CD14-positive monocyte (primary cell): ENCODE measurements around the gene CCDC178. TPM values are rescaled to one million over a fixed set of nuclear protein-coding genes. Genes with fewer than 3 reads are reported as not detected.

Experiments
- DNase-seq, 3 donors: peaks; one replicate each; pipeline ENCODE4 v3.0.0-alpha.2; 2011 to 2022
- H2AFZ ChIP-seq: 2 replicates; pipeline ENCODE4 v1.6.0; 2012; ENCODE audit warnings: mild to moderate bottlenecking, low read depth, low read length, inconsistent platforms; ENCODE audit not compliant: insufficient read depth, poor library complexity, severe bottlenecking
- H3K27ac ChIP-seq, 2 donors: 1 replicate in 1 of 2; 2 replicates in 1 of 2; pipeline ENCODE4 v1.5.1; 2012 to 2013; ENCODE audit warnings: low read length in 2 of 2, control low read depth in 1 of 2, inconsistent platforms in 1 of 2, low read depth in 1 of 2, mild to moderate bottlenecking in 1 of 2
- H3K27me3 ChIP-seq, 2 donors: one replicate each; pipeline versions ENCODE4 v1.6.0 to v1.6.1; 2011 to 2013; ENCODE audit warnings: low read length in 2 of 2; ENCODE audit not compliant: control insufficient read depth in 2 of 2, insufficient read depth in 2 of 2
- H3K36me3 ChIP-seq, 2 donors: replicated peaks in 1 of 2; 1 replicate in 1 of 2; 2 replicates in 1 of 2; pipeline versions ENCODE4 v1.5.1 to v1.6.1; 2012 to 2013; ENCODE audit warnings: low read length in 2 of 2, control low read depth in 1 of 2, inconsistent platforms in 1 of 2, mild to moderate bottlenecking in 1 of 2; ENCODE audit not compliant: insufficient read depth in 2 of 2, control insufficient read depth in 1 of 2
- H3K4me1 ChIP-seq, 2 donors: 1 replicate in 1 of 2; 2 replicates in 1 of 2; pipeline versions ENCODE4 v1.5.1 to v1.6.1; 2012 to 2013; ENCODE audit warnings: low read length in 2 of 2, control low read depth in 1 of 2, inconsistent platforms in 1 of 2, mild to moderate bottlenecking in 1 of 2, moderate library complexity in 1 of 2; ENCODE audit not compliant: insufficient read depth in 2 of 2, control insufficient read depth in 1 of 2
- H3K4me2 ChIP-seq: replicated peaks from 2 replicates; pipeline ENCODE3; 2012; ENCODE audit warnings: low read length, moderate library complexity, mild to moderate bottlenecking; ENCODE audit not compliant: poor library complexity, severe bottlenecking; ENCODE audit errors: extremely low read depth
- H3K4me3 ChIP-seq, 3 experiments: fragments of 200-600 bp in 1 of 3; sonication (generic) in 1 of 3; replicated peaks in 1 of 3; 1 replicate in 2 of 3; 2 replicates in 1 of 3; pipeline ENCODE4 v1.5.1; 2011 to 2013; ENCODE audit warnings: low read length in 3 of 3, mild to moderate bottlenecking in 3 of 3, control low read depth in 2 of 3, low read depth in 2 of 3, inconsistent platforms in 1 of 3, moderate library complexity in 1 of 3
- H3K79me2 ChIP-seq: 2 replicates; pipeline ENCODE4 v1.6.0; 2012; ENCODE audit warnings: mild to moderate bottlenecking, control low read depth, inconsistent platforms, low read length, moderate library complexity; ENCODE audit not compliant: insufficient read depth
- H3K9ac ChIP-seq: 2 replicates; pipeline ENCODE4 v1.6.0; 2017; ENCODE audit warnings: low read length, mild to moderate bottlenecking; ENCODE audit not compliant: insufficient read depth, poor library complexity, severe bottlenecking
- H3K9me3 ChIP-seq, 2 donors: replicated peaks in 1 of 2; 1 replicate in 1 of 2; 2 replicates in 1 of 2; pipeline versions ENCODE4 v1.5.1 to v1.6.1; 2012 to 2013; ENCODE audit warnings: low read length in 2 of 2, control low read depth in 1 of 2; ENCODE audit not compliant: control insufficient read depth in 1 of 2, insufficient read depth in 1 of 2
- H4K20me1 ChIP-seq: 2 replicates; pipeline ENCODE4 v1.6.0; 2012; ENCODE audit warnings: mild to moderate bottlenecking, low read length, control low read depth, moderate library complexity; ENCODE audit not compliant: insufficient read depth
- H3K27ac Mint-ChIP-seq, 7 donors: one replicate each; pipeline ENCODE4 v1.8.0; 2020; ENCODE audit warnings: mild to moderate bottlenecking in 7 of 7, mixed read lengths in 7 of 7, moderate library complexity in 6 of 7, inconsistent platforms in 2 of 7
- H3K27me3 Mint-ChIP-seq, 3 donors: one replicate each; pipeline ENCODE4 v1.8.0; 2021 to 2022; ENCODE audit warnings: low read depth in 3 of 3, mild to moderate bottlenecking in 3 of 3, mixed read lengths in 3 of 3, moderate library complexity in 3 of 3, inconsistent platforms in 1 of 3
- H3K36me3 Mint-ChIP-seq, 2 donors: one replicate each; pipeline ENCODE4 v1.8.0; 2020; ENCODE audit warnings: mixed read lengths in 2 of 2, inconsistent platforms in 1 of 2, mild to moderate bottlenecking in 1 of 2
- H3K4me1 Mint-ChIP-seq: one replicate; pipeline ENCODE4 v1.8.0; 2020; ENCODE audit warnings: mild to moderate bottlenecking, mixed read lengths
- H3K4me3 Mint-ChIP-seq, 2 donors: one replicate each; pipeline ENCODE4 v1.8.0; 2020; ENCODE audit warnings: mild to moderate bottlenecking in 2 of 2, mixed read lengths in 2 of 2, moderate library complexity in 1 of 2
- H3K9me3 Mint-ChIP-seq, 7 donors: one replicate each; pipeline ENCODE4 v1.8.0; 2020 to 2022; ENCODE audit warnings: mixed read lengths in 7 of 7, mild to moderate bottlenecking in 6 of 7, moderate library complexity in 6 of 7, inconsistent platforms in 2 of 7
- WGBS: methylation state at CpG from one replicate; pipeline ENCODE4 v1.1.5; 2013; ENCODE audit warnings: missing lambda C conversion rate; ENCODE audit not compliant: insufficient coverage; 5-methylcytosine and 5-hydroxymethylcytosine counted together
- intact Hi-C, 2 donors: fragments of 100-400 bp; cut with micrococcal nuclease; formaldehyde crosslinking; loops; one replicate each; pipeline versions ENCODE4 v1.15.0 to v1.15.1; 2023
- polyA plus RNA-seq, 3 donors: library from polyadenylated mRNA; depleted of rRNA in 1 of 3; unstranded in 2 of 3; stranded (reverse) in 1 of 3; fragments of 300-500 nt in 2 of 3; fragments of >200 nt in 1 of 3; fragmentation: Illumina TruSeq in 2 of 3; gene quantifications; 1 replicate in 2 of 3; 2 replicates in 1 of 3; pipeline ENCODE4 v1.2.3, GENCODE V29; 2012 to 2021
- TF ChIP-seq, protein P1 (sequence below): fragments of 200-600 bp; IDR thresholded peaks from one replicate; pipeline ENCODE4 v1.8.0; 2022; ENCODE audit warnings: antibody characterized with exemption, mild to moderate bottlenecking

Gene CCDC178
- polyA plus RNA-seq, 3 donors = not detected

- Mint-ChIP-seq H3K27me3 (peaks cover 0 to 2% (median 0%) of the 10 kb centered on the region in 3 donors), H3K4me1 (no peaks in the 10 kb centered on the region), H3K36me3 (no peaks in the 10 kb centered on the region), H3K4me3 (no peak overlapping the region), H3K9me3 (no peaks in the 10 kb centered on the region), H3K27ac (no peak overlapping the region)
- no peaks in the 10 kb centered on the region for H3K27me3 ChIP-seq
- H3K27ac ChIP-seq = no peak overlapping the region
- no peaks in the 10 kb centered on the region for H3K79me2 ChIP-seq
- TF ChIP-seq, protein P1, sequence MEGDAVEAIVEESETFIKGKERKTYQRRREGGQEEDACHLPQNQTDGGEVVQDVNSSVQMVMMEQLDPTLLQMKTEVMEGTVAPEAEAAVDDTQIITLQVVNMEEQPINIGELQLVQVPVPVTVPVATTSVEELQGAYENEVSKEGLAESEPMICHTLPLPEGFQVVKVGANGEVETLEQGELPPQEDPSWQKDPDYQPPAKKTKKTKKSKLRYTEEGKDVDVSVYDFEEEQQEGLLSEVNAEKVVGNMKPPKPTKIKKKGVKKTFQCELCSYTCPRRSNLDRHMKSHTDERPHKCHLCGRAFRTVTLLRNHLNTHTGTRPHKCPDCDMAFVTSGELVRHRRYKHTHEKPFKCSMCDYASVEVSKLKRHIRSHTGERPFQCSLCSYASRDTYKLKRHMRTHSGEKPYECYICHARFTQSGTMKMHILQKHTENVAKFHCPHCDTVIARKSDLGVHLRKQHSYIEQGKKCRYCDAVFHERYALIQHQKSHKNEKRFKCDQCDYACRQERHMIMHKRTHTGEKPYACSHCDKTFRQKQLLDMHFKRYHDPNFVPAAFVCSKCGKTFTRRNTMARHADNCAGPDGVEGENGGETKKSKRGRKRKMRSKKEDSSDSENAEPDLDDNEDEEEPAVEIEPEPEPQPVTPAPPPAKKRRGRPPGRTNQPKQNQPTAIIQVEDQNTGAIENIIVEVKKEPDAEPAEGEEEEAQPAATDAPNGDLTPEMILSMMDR = no peak
- no peaks in the 10 kb centered on the region for H4K20me1 ChIP-seq
- no CpG with 5 or more reads among the region's 1 CpG for WGBS
- H3K4me3 ChIP-seq = no peak overlapping the region
- H3K9ac ChIP-seq = no peak overlapping the region
- H3K9me3 ChIP-seq = no peaks in the 10 kb centered on the region
- no peak overlapping the region for H2AFZ ChIP-seq
- intact Hi-C loops = no loop called here
- H3K4me2 ChIP-seq = no peak overlapping the region
- H3K4me1 ChIP-seq = no peaks in the 10 kb centered on the region
- DNase-seq = no peak
- no peaks in the 10 kb centered on the region for H3K36me3 ChIP-seq
Observed at GRCh38 chr18:33460681-33461080, 20.2 kb upstream of the CCDC178 start.

GRCh38 chr18:33459612-33460011 lies 19.1 kb upstream of the CCDC178 start:
- H3K4me1 Mint-ChIP-seq = no peaks in the 10 kb centered on the region
- peak overlapping the region in 1 of 7 donors; percentile 15 for H3K27ac Mint-ChIP-seq
- H3K4me2 ChIP-seq = no peak overlapping the region
- H3K27me3 ChIP-seq = no peaks in the 10 kb centered on the region
- no peak overlapping the region for H3K27ac ChIP-seq
- no peaks in the 10 kb centered on the region for H3K36me3 ChIP-seq
- peaks cover 0 to 2% (median 0%) of the 10 kb centered on the region in 7 donors for H3K9me3 Mint-ChIP-seq
- no peaks in the 10 kb centered on the region for H3K79me2 ChIP-seq
- H3K9me3 ChIP-seq = no peaks in the 10 kb centered on the region
- H3K4me1 ChIP-seq = no peaks in the 10 kb centered on the region
- H3K27me3 Mint-ChIP-seq = peaks cover 0 to 2% (median 0%) of the 10 kb centered on the region in 3 donors
- no peak for DNase-seq
- no peaks in the 10 kb centered on the region for H3K36me3 Mint-ChIP-seq
- no peak overlapping the region for H3K4me3 Mint-ChIP-seq
- TF ChIP-seq, protein P1 = no peak
- H2AFZ ChIP-seq = no peak overlapping the region
- H3K9ac ChIP-seq = no peak overlapping the region
- H3K4me3 ChIP-seq = no peak overlapping the region
- intact Hi-C loops = no loop called here
- H4K20me1 ChIP-seq = no peaks in the 10 kb centered on the region
